Stimulated activated CD4-positive, alpha-beta T cell treated with anti-CD3 and anti-CD28 coated beads, TNF-alpha, amount 100 ng/mL, for 4 hours (primary cell): Measurements from ENCODE around the gene MCF2L.
A peak's percentile ranks its signal among the peaks of the same experiment; 100 is the strongest.
"Not testable (repeated sequence)": the region's sequence is repeated elsewhere in the genome, so short reads cannot be mapped to it uniquely, and the experiment has no call there.

ENCODE experiments used
- DNase-seq, 3 experiments: peaks; one replicate each; pipeline ENCODE4 v3.0.0-alpha.2; 2020; ENCODE audit warnings: low read depth in 3 of 3

Gene MCF2L

GRCh38 chr13:113094410-113094800 lies 125.4 kb downstream of the MCF2L start:
- DNase-seq, result no peak

- no peak for DNase-seq
Observed at GRCh38 chr13:113095146-113096051, 126.4 kb downstream of the MCF2L start.

GRCh38 chr13:113096052-113096744 lies 127.2 kb downstream of the MCF2L start:
- DNase-seq, result no peak

GRCh38 chr13:113096745-113097305 lies 127.8 kb downstream of the MCF2L start:
- no peak for DNase-seq

- no peak for DNase-seq
Observed at GRCh38 chr13:113097651-113098050, 128.6 kb downstream of the MCF2L start.

GRCh38 chr13:113098162-113098732 lies 129.2 kb downstream of the MCF2L start:
- no peak for DNase-seq

GRCh38 chr13:113099142-113099541 lies 130.1 kb downstream of the MCF2L start:
- DNase-seq, result no peak

- DNase-seq, result not testable (repeated sequence)
Observed at GRCh38 chr13:113102302-113102701, 133.3 kb downstream of the MCF2L start.

- DNase-seq, result no peak
Observed at GRCh38 chr13:113102727-113103126, 133.7 kb downstream of the MCF2L start.

GRCh38 chr13:113103646-113104045 lies 134.6 kb downstream of the MCF2L start:
- DNase-seq, result no peak

GRCh38 chr13:113105032-113105920 lies 136.3 kb downstream of the MCF2L start, which contains the start of gene F7:
TSS of gene F7 (plus strand) at chr13:113105791. CDS start at chr13:113105842, 51 bp downstream.
- DNase-seq, result no peak

- no peak for DNase-seq
Observed at GRCh38 chr13:113105921-113106452, 137.0 kb downstream of the MCF2L start.

- DNase-seq, result no peak
Observed at GRCh38 chr13:113106711-113107351, 137.8 kb downstream of the MCF2L start.

GRCh38 chr13:113108521-113108920 lies 139.5 kb downstream of the MCF2L start:
- not testable (repeated sequence) for DNase-seq

- no peak for DNase-seq
Observed at GRCh38 chr13:113109151-113110047, 140.4 kb downstream of the MCF2L start.

- peak; percentile 26 to 43 (median 34) for DNase-seq
Observed at GRCh38 chr13:113110048-113110851, 141.2 kb downstream of the MCF2L start.

GRCh38 chr13:113110852-113111315 lies 141.9 kb downstream of the MCF2L start:
- peak in 1 of 3 experiments; percentile 31 for DNase-seq

GRCh38 chr13:113111821-113112220 lies 142.8 kb downstream of the MCF2L start:
- not testable (repeated sequence) for DNase-seq
